IMR-90 (cell line): ENCODE results near the gene ING5. TPM values are rescaled to one million over a fixed set of nuclear protein-coding genes. Genes with fewer than 3 reads are reported as not detected.
A peak's percentile ranks its signal among the peaks of the same experiment; 100 is the strongest.

Experiments
- ATAC-seq: fragments of 200-7000 bp; cut with Tn5 transposase; 2 replicates; pipeline ENCODE4 v1.9.1; 2020; ENCODE audit warnings: low read depth, mild to moderate bottlenecking, moderate library complexity
- BruUV-seq: library from RNA; stranded (reverse); fragments of 400-500 nt; replicated peaks from 2 replicates; lab custom pipeline; 2021; lab: Mats Ljungman, UMichigan
- CTCF ChIA-PET: fragments of 300-600 bp; formaldehyde crosslinking; extraction: SDS; loops from one replicate; lab custom pipeline; 2021; ENCODE audit warnings: antibody characterized with exemption; lab: Yijun Ruan, JAX
- POLR2A ChIA-PET: fragments of 300-600 bp; sonication (Branson Sonifier 250); formaldehyde crosslinking; loops from one replicate; lab custom pipeline; 2022; ENCODE audit warnings: antibody characterized with exemption; ENCODE audit not compliant: unreplicated experiment; lab: Charles Lee
- DNase-seq: peaks from one replicate; pipeline ENCODE4 v3.0.0; 2013
- H2AFZ ChIP-seq: replicated peaks from 2 replicates; pipeline ENCODE3; 2013; ENCODE audit warnings: low read length, mild to moderate bottlenecking; ENCODE audit not compliant: poor library complexity
- H2AK5ac ChIP-seq: 2 replicates; pipeline ENCODE4 v1.6.1; 2013; ENCODE audit warnings: low read depth, low read length, inconsistent platforms
- H2AK9ac ChIP-seq: replicated peaks from 2 replicates; pipeline ENCODE3; 2013; ENCODE audit warnings: mild to moderate bottlenecking, low read depth, low read length, moderate library complexity; ENCODE audit not compliant: poor library complexity
- H2BK120ac ChIP-seq: 2 replicates; pipeline ENCODE4 v1.6.1; 2013; ENCODE audit warnings: low read depth, low read length, inconsistent platforms
- H2BK15ac ChIP-seq: 3 replicates; pipeline ENCODE4 v1.6.1; 2013; ENCODE audit warnings: low read depth, low read length, inconsistent platforms
- H2BK20ac ChIP-seq: 2 replicates; pipeline ENCODE4 v1.6.1; 2013; ENCODE audit warnings: low read depth, mild to moderate bottlenecking, inconsistent platforms, low read length, moderate library complexity
- H2BK5ac ChIP-seq: 2 replicates; pipeline ENCODE4 v1.6.1; 2013; ENCODE audit warnings: mild to moderate bottlenecking, low read depth, low read length, inconsistent platforms; ENCODE audit not compliant: poor library complexity, severe bottlenecking
- H3K14ac ChIP-seq: replicated peaks from 2 replicates; pipeline ENCODE4 v1.6.1; 2013; ENCODE audit warnings: low read depth, low read length, inconsistent platforms
- H3K18ac ChIP-seq: 2 replicates; pipeline ENCODE4 v1.6.1; 2013; ENCODE audit warnings: low read depth, low read length, control low read depth
- H3K23ac ChIP-seq: 2 replicates; pipeline ENCODE4 v1.6.1; 2013; ENCODE audit warnings: low read depth, low read length, inconsistent platforms
- H3K27ac ChIP-seq: 2 replicates; pipeline ENCODE4 v1.5.1; 2013; ENCODE audit warnings: mild to moderate bottlenecking, control low read depth, low read length; ENCODE audit not compliant: insufficient read depth
- H3K27me3 ChIP-seq: 2 replicates; pipeline ENCODE4 v1.6.1; 2013; ENCODE audit warnings: low read length; ENCODE audit not compliant: control insufficient read depth, insufficient read depth
- H3K36me3 ChIP-seq: 2 replicates; pipeline ENCODE4 v1.6.1; 2013; ENCODE audit warnings: low read length, mixed read lengths; ENCODE audit not compliant: control insufficient read depth, insufficient read depth
- H3K4ac ChIP-seq: 2 replicates; pipeline ENCODE4 v1.6.1; 2013; ENCODE audit warnings: low read depth, low read length, inconsistent platforms
- H3K4me1 ChIP-seq: 2 replicates; pipeline ENCODE4 v1.6.1; 2013; ENCODE audit warnings: low read length, mixed read lengths; ENCODE audit not compliant: control insufficient read depth, insufficient read depth
- H3K4me2 ChIP-seq: 2 replicates; pipeline ENCODE4 v1.6.1; 2013; ENCODE audit warnings: low read depth, mild to moderate bottlenecking, control low read depth, low read length, moderate library complexity
- H3K4me3 ChIP-seq: 2 replicates; pipeline ENCODE4 v1.5.1; 2013; ENCODE audit warnings: low read depth, mild to moderate bottlenecking, control low read depth, low read length, moderate library complexity; ENCODE audit not compliant: insufficient read depth
- H3K56ac ChIP-seq: 2 replicates; pipeline ENCODE4 v1.6.1; 2013; ENCODE audit warnings: low read length, inconsistent platforms; ENCODE audit not compliant: insufficient read depth; ENCODE audit errors: extremely low read depth
- H3K79me1 ChIP-seq, 2 experiments: 2 replicates each; pipeline ENCODE4 v1.6.1; 2013; ENCODE audit warnings: low read length in 2 of 2, inconsistent platforms in 1 of 2, low read depth in 1 of 2
- H3K9ac ChIP-seq: 2 replicates; pipeline ENCODE4 v1.6.1; 2013; ENCODE audit warnings: low read depth, low read length, control low read depth
- H3K9me1 ChIP-seq: 2 replicates; pipeline ENCODE4 v1.6.1; 2013; ENCODE audit warnings: low read length, inconsistent platforms; ENCODE audit not compliant: insufficient read depth
- H3K9me3 ChIP-seq: 2 replicates; pipeline ENCODE4 v1.6.1; 2013; ENCODE audit warnings: low read length; ENCODE audit not compliant: control insufficient read depth, insufficient read depth
- H4K20me1 ChIP-seq: 2 replicates; pipeline ENCODE4 v1.6.1; 2013; ENCODE audit warnings: low read length, inconsistent platforms; ENCODE audit not compliant: insufficient read depth
- H4K5ac ChIP-seq: 2 replicates; pipeline ENCODE4 v1.6.1; 2013; ENCODE audit warnings: mild to moderate bottlenecking, low read depth, low read length, control low read depth
- H4K8ac ChIP-seq, 2 experiments: 2 replicates each; pipeline ENCODE4 v1.6.1; 2013; ENCODE audit warnings: low read depth in 2 of 2, low read length in 2 of 2, control low read depth in 1 of 2, inconsistent platforms in 1 of 2
- H4K91ac ChIP-seq: 2 replicates; pipeline ENCODE4 v1.6.1; 2013; ENCODE audit warnings: low read depth, low read length, inconsistent platforms; ENCODE audit not compliant: insufficient read depth
- BHLHE40 ChIP-seq: fragments of 150-350 bp; IDR thresholded peaks from 2 replicates; pipeline ENCODE4 v1.6.1; 2016; ENCODE audit warnings: mild to moderate bottlenecking, low read depth, low read length
- CEBPB ChIP-seq: IDR thresholded peaks from 2 replicates; pipeline ENCODE4 v1.6.1; 2012; ENCODE audit warnings: low read depth, low read length, improper control_type of control experiment
- CHD1 ChIP-seq: IDR thresholded peaks from 2 replicates; pipeline ENCODE4 v1.6.1; 2012; ENCODE audit warnings: low read depth, low read length, improper control_type of control experiment
- CTCF ChIP-seq: conservative IDR thresholded peaks from 2 replicates; pipeline ENCODE4 v1.5.1; 2012; ENCODE audit warnings: mild to moderate bottlenecking, low read depth, low read length, improper control_type of control experiment
- ELK1 ChIP-seq: fragments of 150-350 bp; IDR thresholded peaks from 2 replicates; pipeline ENCODE4 v1.6.1; 2016; ENCODE audit warnings: low read depth, mild to moderate bottlenecking, low read length, moderate library complexity, borderline replicate concordance
- MAFK ChIP-seq: IDR thresholded peaks from 2 replicates; pipeline ENCODE4 v1.6.1; 2012; ENCODE audit warnings: low read depth, low read length, improper control_type of control experiment
- MAZ ChIP-seq: IDR thresholded peaks from 2 replicates; pipeline ENCODE4 v1.6.1; 2012; ENCODE audit warnings: low read depth, mild to moderate bottlenecking, low read length, improper control_type of control experiment, moderate library complexity, borderline replicate concordance
- MXI1 ChIP-seq: IDR thresholded peaks from 2 replicates; pipeline ENCODE4 v1.6.1; 2012; ENCODE audit warnings: low read depth, mild to moderate bottlenecking, low read length, moderate library complexity, borderline replicate concordance
- NFE2L2 ChIP-seq: fragments of 150-350 bp; IDR thresholded peaks from 2 replicates; pipeline ENCODE4 v1.6.1; 2016; ENCODE audit warnings: low read depth, mild to moderate bottlenecking, low read length
- POLR2A ChIP-seq: IDR thresholded peaks from 2 replicates; pipeline ENCODE4 v1.6.1; 2012; ENCODE audit warnings: mild to moderate bottlenecking, low read depth, low read length
- RAD21 ChIP-seq: IDR thresholded peaks from 2 replicates; pipeline ENCODE4 v1.6.1; 2012; ENCODE audit warnings: low read length, improper control_type of control experiment
- RCOR1 ChIP-seq: IDR thresholded peaks from 2 replicates; pipeline ENCODE4 v1.6.1; 2012; ENCODE audit warnings: mild to moderate bottlenecking, low read length, improper control_type of control experiment; ENCODE audit not compliant: insufficient replicate concordance
- RFX5 ChIP-seq: IDR thresholded peaks from 2 replicates; pipeline ENCODE4 v1.8.0; 2012; ENCODE audit warnings: low read depth, mild to moderate bottlenecking, low read length, moderate library complexity
- SMC3 ChIP-seq: fragments of 150-350 bp; IDR thresholded peaks from 2 replicates; pipeline ENCODE4 v1.6.1; 2016; ENCODE audit warnings: low read depth, mild to moderate bottlenecking, antibody characterized with exemption, low read length, moderate library complexity
- USF2 ChIP-seq: fragments of 150-350 bp; IDR thresholded peaks from 2 replicates; pipeline ENCODE4 v1.6.1; 2017; ENCODE audit warnings: mild to moderate bottlenecking, antibody characterized with exemption, low read length, low read depth
- WGBS, 2 experiments: methylation state at CpG; one replicate each; pipeline versions ENCODE4 v1.1.5 to v1.1.7; 2013; ENCODE audit warnings: missing lambda C conversion rate in 2 of 2; ENCODE audit not compliant: insufficient read length in 1 of 2; ENCODE audit errors: extremely low coverage in 2 of 2; 5-methylcytosine and 5-hydroxymethylcytosine counted together
- dilution Hi-C: fragments of 300-500 bp; cut with HindIII; formaldehyde crosslinking; loops from one replicate; pipeline ENCODE4 v1.14.3; 2018; ENCODE audit warnings: low sequenced_read_pairs; ENCODE audit not compliant: unreplicated experiment
- in situ Hi-C: fragments of 300-500 bp; cut with MboI; formaldehyde crosslinking; loops from 3 replicates; pipeline ENCODE4 v1.14.3; 2019; ENCODE audit warnings: low sequenced_read_pairs, inconsistent platforms, mixed read lengths
- intact Hi-C: fragments of 100-400 bp; cut with micrococcal nuclease; formaldehyde crosslinking; loops from 2 replicates; pipeline ENCODE4 v1.10.0; 2022
- polyA plus RNA-seq, 3 experiments: library from polyadenylated mRNA; depleted of rRNA; stranded (reverse); fragments of >200 nt; gene quantifications; 2 replicates each; pipeline ENCODE4 v1.2.3, GENCODE V29; 2012; ENCODE audit warnings: low replicate concordance in 1 of 3
- total RNA-seq: library from RNA; depleted of rRNA; stranded (reverse); fragments of >200 nt; gene quantifications from 2 replicates; pipeline ENCODE4 v1.2.3, GENCODE V29; 2012

Gene ING5
- total and polyA plus RNA-seq, 2 of the 4 experiments (the other 2 are of a cell fraction), result 36.1 to 38.9 TPM

- no CpG with 5 or more reads among the region's 11 CpGs for WGBS, 2 experiments
- BruUV-seq, result no TSS peak
- TF ChIP-seq RFX5 (no peak), CEBPB (no peak), BHLHE40 (no peak), MXI1 (no peak), MAZ (no peak), RAD21 (no peak), SMC3 (no peak), ELK1 (no peak), CHD1 (no peak), USF2 (no peak), CTCF (no peak), POLR2A (no peak), MAFK (no peak), NFE2L2 (no peak), RCOR1 (no peak)
Measured at GRCh38 chr2:241703032-241703604, 1.3 kb downstream of the ING5 start.

More at GRCh38 chr2:241703032-241703604, 1.3 kb downstream of the ING5 start:
- intact Hi-C loops (loop anchor here (10.0 kb wide), 1 partner anchor 172 kb away; no protein-coding TSS in a partner anchor), dilution Hi-C loops (no loop called here), in situ Hi-C loops (no loop called here)
- Histone ChIP-seq H4K8ac (no peak overlapping the region; a peak in 1 of 4 replicates), H2AK9ac (peak overlapping the region; percentile 83), H4K20me1 (peaks cover 16% of the 10 kb centered on the region), H3K4me1 (peaks cover 4% of the 10 kb centered on the region; the same call in 1 of the 2 replicates), H3K56ac (no peak overlapping the region), H3K36me3 (peaks cover 24% of the 10 kb centered on the region), H3K4me3 (peak overlapping the region; percentile 80), H3K14ac (peak overlapping the region; percentile 82; the same call in 1 of the 2 replicates), H3K18ac (no peak overlapping the region), H3K4me2 (peak overlapping the region; percentile 82), H2BK15ac (no peak overlapping the region), H4K91ac (peak overlapping the region; percentile 12; the same call in 1 of the 2 replicates), H2BK20ac (no peak overlapping the region), H4K5ac (no peak overlapping the region), H3K27ac (no peak overlapping the region; the same call in 1 of the 2 replicates), H3K9ac (peak overlapping the region; percentile 0; the same call in 1 of the 2 replicates), H2BK120ac (no peak overlapping the region), H3K27me3 (no peaks in the 10 kb centered on the region), H3K79me1 (peaks cover 9 to 30% of the 10 kb centered on the region in 2 experiments; a peak in 3 of 4 replicates), H2AK5ac (peak overlapping the region; percentile 67; the same call in 1 of the 2 replicates), H3K23ac (peak overlapping the region; percentile 64), H3K9me3 (peaks cover 4% of the 10 kb centered on the region; the same call in 1 of the 2 replicates), H3K9me1 (peaks cover 7% of the 10 kb centered on the region; the same call in 1 of the 2 replicates), H3K4ac (no peak overlapping the region; the same call in 1 of the 2 replicates), H2AFZ (peak overlapping the region; percentile 96), H2BK5ac (no peak overlapping the region)
- ATAC-seq, result no peak
- CTCF ChIA-PET, result interaction anchor here (0.7 to 0.9 kb wide), 2 partner anchors 10 to 44 kb away, joined by 3 to 5 read pairs; no protein-coding TSS in a partner anchor
- no peak for DNase-seq
- POLR2A ChIA-PET, result no interaction called here
